GM18508 (cell line): ENCODE results near the gene UBIAD1.

Source experiments
- ATAC-seq: cut with Tn5 transposase; IDR thresholded peaks from one replicate; pipeline ENCODE4 v1.9.1; 2021; ENCODE audit warnings: moderate number of reproducible peaks; ENCODE audit not compliant: insufficient read depth, unreplicated experiment

UBIAD1 gene

GRCh38 chr1:11334821-11335220 is 61.8 kb downstream of the UBIAD1 start:
- no peak for ATAC-seq

- no peak for ATAC-seq
These were observed 62.5 kb downstream of the UBIAD1 start for GRCh38 chr1:11335417-11336056.

GRCh38 chr1:11337580-11338073 is 64.6 kb downstream of the UBIAD1 start:
- ATAC-seq: no peak
